Muscle layer of colon (tissue), 2 donors: ENCODE results near the gene SCTR.

Experiments used
- H3K27ac ChIP-seq: one replicate; pipeline ENCODE4 v1.7.0; 2013; ENCODE audit warnings: low read depth, mild to moderate bottlenecking, low read length, moderate library complexity
- H3K27me3 ChIP-seq, 2 donors: one replicate each; pipeline ENCODE4 v1.7.0; 2013; ENCODE audit warnings: low read length in 2 of 2, mild to moderate bottlenecking in 2 of 2; ENCODE audit not compliant: insufficient read depth in 2 of 2, control insufficient read depth in 1 of 2
- H3K36me3 ChIP-seq: one replicate; pipeline ENCODE4 v1.7.0; 2013; ENCODE audit warnings: mild to moderate bottlenecking, low read length; ENCODE audit not compliant: insufficient read depth
- H3K4me1 ChIP-seq: one replicate; pipeline ENCODE4 v1.7.0; 2013; ENCODE audit warnings: mild to moderate bottlenecking, low read length; ENCODE audit not compliant: insufficient read depth
- H3K4me3 ChIP-seq, 2 donors: one replicate each; pipeline ENCODE4 v1.7.0; 2013; ENCODE audit warnings: low read length in 2 of 2, low read depth in 1 of 2, mild to moderate bottlenecking in 1 of 2, moderate library complexity in 1 of 2
- H3K9ac ChIP-seq: one replicate; pipeline ENCODE4 v1.7.0; 2013; ENCODE audit warnings: low read length
- H3K9me3 ChIP-seq: one replicate; pipeline ENCODE4 v1.7.0; 2013; ENCODE audit warnings: mild to moderate bottlenecking, low read length
- donor health status: abdominal sarcoma.
- donor health status: Adenocarcinoma of cecum.

Gene SCTR

DNA sequence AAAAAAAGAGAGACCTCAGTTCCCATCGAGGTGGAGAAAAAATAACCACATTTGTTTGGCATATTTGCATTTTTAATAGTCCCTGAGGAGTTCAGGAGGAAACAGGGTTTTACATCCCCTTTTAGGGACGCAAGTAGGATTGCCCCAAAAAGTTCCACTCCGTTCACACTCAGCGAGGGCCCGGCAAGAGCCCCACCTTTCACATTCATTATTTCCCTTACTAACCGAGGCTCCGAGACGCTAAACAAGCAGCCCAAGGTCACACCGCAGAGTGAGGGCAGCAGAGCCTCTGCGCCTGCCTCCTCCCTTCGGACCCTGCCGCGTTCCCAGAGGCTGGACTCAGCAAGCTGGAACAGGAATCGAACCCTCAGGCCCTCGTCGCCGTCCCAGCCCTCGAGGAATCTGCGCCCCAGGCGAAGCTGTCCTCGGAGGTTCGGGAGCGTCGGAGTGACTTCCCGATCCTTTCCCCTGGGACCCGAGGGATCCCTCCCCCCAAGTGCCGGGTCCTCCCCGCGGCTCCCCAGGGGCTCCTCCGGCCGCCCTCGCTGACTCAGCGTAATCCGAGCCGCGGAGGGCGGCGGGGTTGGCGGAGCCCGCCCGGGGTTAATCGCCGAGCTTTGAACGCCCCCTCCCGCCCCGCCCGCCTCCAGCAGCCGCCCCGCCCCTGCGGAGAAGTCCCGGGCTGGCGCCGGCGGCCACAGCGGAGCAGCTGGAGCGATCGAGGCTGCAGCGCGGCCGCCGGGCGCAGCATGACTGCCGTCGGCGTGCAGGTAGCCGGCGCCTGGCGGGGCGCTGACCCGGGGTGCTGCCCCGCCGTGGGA, 92.9 kb downstream of the SCTR start, which contains the start of gene TMEM37:
TMEM37 (plus strand) TSS at position 700 of the 821 bp plus-strand sequence; CDS start at position 750, 50 bp downstream.
- H3K4me3 ChIP-seq: peak within 1 kb of the TSS; percentile 41 to 58
- H3K36me3 ChIP-seq: no peaks in the 10 kb centered on the region
- H3K9me3 ChIP-seq: no peaks in the 10 kb centered on the region
- H3K4me1 ChIP-seq: peaks cover 6% of the 10 kb centered on the region
- peak within 1 kb of the TSS; percentile 54 for H3K27ac ChIP-seq
- no peaks in the 10 kb centered on the region for H3K27me3 ChIP-seq
- H3K9ac ChIP-seq: peak within 1 kb of the TSS; percentile 49

DNA sequence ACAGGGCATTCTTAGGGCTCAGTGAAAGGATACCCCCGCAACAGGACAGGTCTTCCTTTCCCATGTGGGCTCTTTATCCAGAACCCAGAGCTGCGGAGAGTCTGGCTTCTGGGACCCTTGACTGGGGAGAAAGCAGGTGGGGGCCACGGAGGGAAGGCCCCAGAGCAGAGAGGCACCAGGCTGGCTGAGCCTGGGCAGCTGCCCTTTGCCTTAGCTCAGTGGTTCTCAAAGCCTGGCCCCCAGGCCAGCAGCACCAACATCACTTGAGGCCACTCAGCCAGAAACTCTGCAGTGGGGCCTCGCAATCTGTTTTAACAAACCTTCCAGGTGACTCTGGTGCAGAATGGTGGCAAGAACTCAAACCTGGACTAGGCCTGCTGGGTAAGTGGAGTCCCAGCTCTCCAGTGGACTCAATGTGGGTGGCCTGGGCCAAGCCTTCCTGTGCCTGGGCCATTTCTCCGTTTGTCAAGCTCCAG, 94.2 kb downstream of the SCTR start:
- H3K4me3 ChIP-seq: no peak overlapping the region
- H3K9ac ChIP-seq: no peak overlapping the region
- peaks cover 6% of the 10 kb centered on the region for H3K4me1 ChIP-seq
- H3K9me3 ChIP-seq: no peaks in the 10 kb centered on the region
- no peaks in the 10 kb centered on the region for H3K27me3 ChIP-seq
- H3K27ac ChIP-seq: no peak overlapping the region
- no peaks in the 10 kb centered on the region for H3K36me3 ChIP-seq

DNA sequence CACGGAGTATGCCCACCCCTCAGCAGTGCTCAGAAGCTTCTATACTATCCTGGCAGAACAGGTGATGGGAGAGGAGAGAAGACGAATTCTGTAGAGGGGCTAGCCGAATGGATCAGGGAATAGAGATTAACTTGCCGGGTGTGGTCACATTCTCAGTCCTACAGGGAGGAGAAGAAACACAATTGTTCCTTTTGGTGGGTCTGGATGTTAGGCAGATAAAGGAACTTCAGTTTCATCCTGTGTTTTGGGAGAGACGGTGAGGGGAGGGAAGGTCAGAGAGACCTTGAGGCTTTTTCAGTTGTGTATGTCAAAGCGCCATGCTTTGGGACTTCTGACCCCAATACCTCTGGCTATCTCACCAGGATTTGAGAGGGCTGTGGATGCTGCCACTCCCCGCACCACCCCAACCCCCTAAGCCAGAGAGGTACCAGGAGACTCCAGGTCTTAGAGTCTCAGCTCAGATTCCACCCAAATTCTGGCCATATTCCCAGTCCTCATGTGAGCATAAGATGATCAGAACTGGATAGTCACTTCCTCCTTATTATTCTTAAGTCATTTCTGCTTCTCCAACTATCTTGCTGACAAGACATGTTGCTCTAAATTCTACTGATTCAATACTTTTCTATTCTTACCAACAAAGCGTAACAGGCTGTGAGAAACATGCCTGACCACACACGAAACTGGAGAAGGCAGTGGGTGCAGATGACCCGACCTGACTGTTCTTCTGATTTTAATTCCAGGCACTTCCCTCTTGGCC, 94.9 kb downstream of the SCTR start:
- no peak overlapping the region for H3K4me3 ChIP-seq
- no peak overlapping the region for H3K9ac ChIP-seq
- H3K9me3 ChIP-seq: no peaks in the 10 kb centered on the region
- H3K4me1 ChIP-seq: peaks cover 6% of the 10 kb centered on the region
- H3K27ac ChIP-seq: no peak overlapping the region
- no peaks in the 10 kb centered on the region for H3K27me3 ChIP-seq
- no peaks in the 10 kb centered on the region for H3K36me3 ChIP-seq

DNA sequence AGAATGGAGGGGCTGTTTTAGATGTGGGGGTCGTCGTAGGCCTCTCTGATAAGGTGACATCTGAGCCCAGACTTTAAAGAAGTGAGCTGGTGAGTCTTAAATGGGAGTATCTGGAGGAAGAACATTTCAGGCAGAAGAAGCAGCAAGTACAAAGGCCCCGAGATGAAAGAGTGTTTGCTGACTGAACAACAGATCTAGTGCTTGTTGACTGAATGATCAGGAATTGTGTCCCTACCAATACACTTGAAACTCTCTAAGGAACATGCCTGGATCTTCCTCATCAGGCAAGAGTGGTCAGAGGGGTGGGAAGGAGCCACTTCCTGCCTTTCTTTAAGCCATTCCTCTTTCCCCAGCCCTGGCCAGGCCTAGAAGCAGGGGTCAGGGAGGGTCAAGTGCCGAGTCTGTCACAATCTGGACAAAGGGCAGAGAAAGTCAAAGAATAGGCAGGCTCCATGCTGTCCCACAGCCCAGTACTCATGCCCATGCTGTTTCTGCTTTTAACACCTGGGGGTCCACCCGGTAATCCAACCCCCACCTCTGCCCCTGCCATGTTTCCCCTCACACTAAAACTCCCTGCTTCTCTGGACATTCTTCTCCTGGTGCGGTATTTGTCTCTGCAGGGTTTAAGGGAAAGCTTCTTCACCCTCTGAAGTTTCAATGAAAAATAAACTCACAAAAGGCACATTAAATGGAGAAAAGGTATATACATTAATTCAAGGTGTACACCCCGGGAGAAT, 95.6 kb downstream of the SCTR start:
- H3K27ac ChIP-seq: no peak overlapping the region
- H3K9me3 ChIP-seq: no peaks in the 10 kb centered on the region
- H3K36me3 ChIP-seq: no peaks in the 10 kb centered on the region
- no peaks in the 10 kb centered on the region for H3K27me3 ChIP-seq
- H3K4me3 ChIP-seq: no peak overlapping the region
- H3K4me1 ChIP-seq: peaks cover 6% of the 10 kb centered on the region
- H3K9ac ChIP-seq: no peak overlapping the region

DNA sequence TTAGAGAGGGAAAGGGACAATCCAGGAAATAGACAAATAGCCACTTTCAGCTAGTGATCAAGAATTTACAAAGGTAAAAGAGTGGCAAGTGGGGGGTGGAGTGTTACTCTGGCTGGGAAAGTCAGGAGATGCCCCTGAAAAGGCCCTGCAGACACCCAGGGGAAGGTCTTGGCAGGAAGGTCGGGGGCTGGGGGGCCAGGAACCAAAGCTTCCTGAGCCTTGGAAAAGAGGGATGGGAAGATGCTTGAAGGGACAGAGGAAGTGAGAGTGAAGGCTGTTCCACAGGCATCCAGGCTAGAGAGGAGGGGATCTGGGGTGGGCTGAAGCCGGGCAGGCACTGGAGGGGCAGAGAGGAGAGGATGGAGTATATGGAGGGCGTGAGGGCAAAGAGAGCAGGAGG, 96.5 kb downstream of the SCTR start:
- H3K9ac ChIP-seq: no peak overlapping the region
- no peak overlapping the region for H3K27ac ChIP-seq
- H3K27me3 ChIP-seq: no peaks in the 10 kb centered on the region

DNA sequence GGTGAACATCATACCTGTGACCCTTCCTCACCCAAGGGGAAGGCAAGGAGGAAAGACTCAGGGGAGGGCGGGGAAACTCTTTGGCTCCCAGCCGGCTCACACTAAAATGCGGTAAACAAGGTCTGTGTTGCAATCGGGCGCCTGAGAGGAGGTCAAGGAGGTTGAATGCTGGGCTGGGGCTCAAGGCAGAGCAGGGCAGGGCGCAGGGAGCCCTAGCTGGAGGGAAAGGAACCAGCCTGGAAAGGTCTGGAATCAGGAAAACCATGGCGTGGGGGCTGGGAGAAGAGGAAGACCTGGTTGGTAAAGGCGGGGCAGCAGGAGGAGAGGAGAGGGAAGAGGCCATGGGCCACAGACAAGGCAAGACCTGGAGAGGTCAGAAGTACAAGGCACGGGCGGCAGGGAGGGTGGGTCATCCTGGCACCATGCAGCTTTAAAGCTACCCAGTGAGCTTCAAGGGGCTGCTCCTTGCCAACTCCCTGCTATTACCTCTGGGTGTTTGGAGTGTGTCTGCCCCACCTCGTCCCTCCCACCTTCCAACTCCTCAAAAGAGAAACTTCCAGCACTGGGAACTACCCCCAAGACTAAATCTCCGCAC, 97.4 kb downstream of the SCTR start:
- H3K4me1 ChIP-seq: no peaks in the 10 kb centered on the region
- no peak overlapping the region for H3K9ac ChIP-seq
- no peaks in the 10 kb centered on the region for H3K9me3 ChIP-seq
- no peak overlapping the region for H3K27ac ChIP-seq
- no peak overlapping the region for H3K4me3 ChIP-seq
- H3K36me3 ChIP-seq: no peaks in the 10 kb centered on the region
- H3K27me3 ChIP-seq: no peaks in the 10 kb centered on the region

More for the DNA sequence above, 96.5 kb downstream of the SCTR start:
- no peaks in the 10 kb centered on the region for H3K9me3 ChIP-seq
- H3K4me3 ChIP-seq: no peak overlapping the region
- H3K4me1 ChIP-seq: peaks cover 6% of the 10 kb centered on the region
- H3K36me3 ChIP-seq: no peaks in the 10 kb centered on the region

DNA sequence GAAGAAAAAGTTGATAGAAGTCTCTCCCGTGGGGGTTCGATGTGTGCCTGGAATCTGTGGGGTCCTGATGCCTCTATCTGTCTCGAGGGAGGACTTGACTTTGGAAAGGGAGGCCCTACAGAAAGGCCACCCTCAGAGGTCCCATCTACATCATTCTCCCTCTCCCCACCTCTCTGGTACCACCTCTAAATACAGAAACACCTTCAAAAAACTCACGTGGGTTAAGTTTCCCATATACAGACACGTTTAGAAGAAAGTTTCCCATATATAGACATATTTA, 97.9 kb downstream of the SCTR start:
- Histone ChIP-seq H3K36me3 (no peaks in the 10 kb centered on the region), H3K27me3 (no peaks in the 10 kb centered on the region), H3K4me1 (no peaks in the 10 kb centered on the region), H3K9me3 (no peaks in the 10 kb centered on the region), H3K27ac (no peak overlapping the region), H3K4me3 (no peak overlapping the region), H3K9ac (no peak overlapping the region)

DNA sequence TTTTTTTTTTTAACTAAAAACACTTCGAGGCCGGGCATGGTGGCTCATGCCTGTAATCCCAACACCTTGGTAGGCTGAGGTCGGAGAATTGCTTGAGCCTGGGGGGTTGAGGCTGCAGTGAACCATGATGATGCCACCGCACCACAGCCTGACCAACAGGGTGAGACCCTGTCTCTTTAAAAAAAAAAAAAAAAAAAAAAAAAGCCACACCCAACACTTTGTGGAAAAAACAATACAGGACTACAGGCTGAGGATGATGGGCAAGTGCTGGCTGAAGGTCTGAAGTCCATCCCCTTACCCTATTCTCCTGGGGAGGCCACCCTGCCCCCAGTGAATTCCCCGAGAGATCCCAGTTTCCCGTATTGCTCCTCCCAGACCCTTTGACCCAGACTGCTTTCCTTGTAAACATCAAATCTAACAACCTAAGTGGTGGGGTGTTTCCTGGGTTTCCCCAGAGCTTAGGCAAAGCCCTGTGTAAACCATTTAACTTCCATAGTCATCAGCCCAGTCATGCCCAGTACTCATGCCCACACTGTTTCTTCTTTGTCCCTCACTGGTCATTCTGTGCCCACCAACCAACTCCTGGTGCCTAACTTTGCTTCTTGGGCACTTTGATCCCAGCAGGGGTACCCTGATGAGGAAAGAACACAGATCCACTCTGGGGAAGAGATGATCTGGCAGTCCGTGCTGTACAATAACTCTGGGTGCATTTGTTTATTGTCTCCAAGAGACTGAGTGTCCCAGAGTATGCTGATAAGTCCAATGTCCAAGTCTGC, 98.5 kb downstream of the SCTR start:
- H3K27me3 ChIP-seq: no peaks in the 10 kb centered on the region
- H3K9ac ChIP-seq: no peak overlapping the region
- no peak overlapping the region for H3K4me3 ChIP-seq
- H3K36me3 ChIP-seq: no peaks in the 10 kb centered on the region
- no peak overlapping the region for H3K27ac ChIP-seq
- no peaks in the 10 kb centered on the region for H3K9me3 ChIP-seq
- no peaks in the 10 kb centered on the region for H3K4me1 ChIP-seq

DNA sequence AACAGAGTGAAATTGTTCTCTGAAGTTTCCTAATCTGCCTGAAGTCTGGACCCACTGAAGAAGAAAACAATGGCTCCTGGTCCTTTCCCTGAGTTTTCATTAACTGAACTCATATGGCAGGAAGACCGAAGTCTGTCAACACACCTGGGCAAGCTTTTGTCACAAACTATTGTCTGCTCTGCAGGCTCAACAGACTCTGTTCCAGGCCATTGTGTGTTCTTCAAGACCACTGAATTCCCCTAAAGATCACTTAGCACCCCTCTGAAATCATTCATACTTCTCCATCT, 99.2 kb downstream of the SCTR start:
- H3K4me3 ChIP-seq: no peak overlapping the region
- no peaks in the 10 kb centered on the region for H3K27me3 ChIP-seq
- no peaks in the 10 kb centered on the region for H3K4me1 ChIP-seq
- H3K27ac ChIP-seq: no peak overlapping the region
- no peaks in the 10 kb centered on the region for H3K9me3 ChIP-seq
- H3K9ac ChIP-seq: no peak overlapping the region
- H3K36me3 ChIP-seq: no peaks in the 10 kb centered on the region

DNA sequence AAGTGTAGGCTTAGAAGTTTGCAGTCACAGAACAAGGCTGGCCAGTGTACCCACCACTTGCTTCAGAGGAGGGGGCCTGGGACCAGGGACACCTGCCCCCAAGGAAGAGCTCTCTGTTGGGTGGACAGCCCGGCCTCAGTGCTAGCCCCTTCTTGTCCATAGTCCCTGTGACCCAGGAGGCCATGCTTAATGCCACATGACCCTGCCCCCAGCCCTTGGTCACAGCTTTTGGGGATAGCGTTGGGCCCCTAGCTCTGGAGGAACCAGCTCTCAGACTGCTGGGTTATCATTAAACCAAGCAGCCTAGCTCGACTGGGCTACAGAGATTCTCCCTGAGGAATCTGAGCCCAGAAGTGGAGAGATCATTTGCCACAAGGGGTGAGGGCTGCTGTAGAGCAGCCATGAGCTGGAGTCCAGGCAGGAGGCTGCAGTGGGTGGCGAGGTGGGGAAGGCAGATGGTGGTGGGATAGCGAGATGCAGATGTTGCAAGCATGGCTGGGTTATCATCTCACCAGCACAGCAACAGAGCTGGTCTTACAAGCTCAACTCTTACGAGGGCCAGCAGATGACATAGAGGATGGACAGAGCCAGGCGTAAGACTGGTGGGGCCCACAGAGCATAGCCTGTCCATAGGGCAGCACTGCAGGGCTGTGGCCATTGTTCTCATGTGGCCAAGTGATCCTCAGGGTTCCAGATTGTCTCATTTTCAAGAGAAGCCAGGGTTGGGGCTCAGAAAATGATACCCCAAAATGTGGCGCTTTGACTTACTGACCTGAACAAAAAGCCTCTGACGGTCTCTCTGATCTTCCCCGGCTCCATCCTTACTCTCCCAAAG, 99.8 kb downstream of the SCTR start:
- Histone ChIP-seq H3K4me3 (no peak overlapping the region), H3K9me3 (no peaks in the 10 kb centered on the region), H3K9ac (no peak overlapping the region), H3K27me3 (no peaks in the 10 kb centered on the region), H3K36me3 (no peaks in the 10 kb centered on the region), H3K4me1 (no peaks in the 10 kb centered on the region), H3K27ac (no peak overlapping the region)
